ENCODE data around the gene KAZN. TPM values are rescaled to one million over a fixed set of nuclear protein-coding genes. Genes with fewer than 3 reads are reported as not detected.

The KAZN gene
- total and polyA plus RNA-seq, 8 donors: 1.2 to 50.7 (median 6.8) TPM

DNA sequence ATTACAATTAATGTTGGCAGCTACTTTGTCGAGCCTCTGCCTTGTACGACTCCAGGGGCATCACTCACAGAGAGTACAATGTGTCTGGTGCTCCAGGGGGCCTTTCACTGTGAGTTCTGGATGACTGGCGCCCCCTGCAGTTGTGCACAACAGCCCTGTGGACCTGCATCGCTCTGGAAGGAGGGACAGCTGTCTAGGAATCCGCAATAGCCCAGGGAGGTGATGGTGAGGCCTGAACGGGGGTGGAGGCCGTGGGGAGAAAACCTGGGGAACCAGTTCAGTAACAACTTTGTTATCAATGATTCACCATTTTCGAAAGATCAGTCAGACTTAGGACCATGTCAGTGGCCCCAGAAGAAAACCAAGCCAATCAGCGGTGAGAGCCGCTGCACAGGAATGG lies 189.1 kb downstream of the KAZN start:
- no peak overlapping the region for H3K27ac ChIP-seq
- H3K36me3 ChIP-seq: no peaks in the 10 kb centered on the region
- intact Hi-C loops (cut with DNase I; ENCODE audit: low total_unique reads): loop anchor here (10.0 kb wide), 1 partner anchor 257 kb away; no protein-coding TSS in a partner anchor
- peak in 1 of 2 donors; percentile 72 for DNase-seq
- H3K4me3 ChIP-seq: no peak overlapping the region
- 46 to 66% (median 51%) methylated on average over 10 of the region's 10 CpGs for WGBS, 5 donors
- H3K4me1 ChIP-seq: no peaks in the 10 kb centered on the region
- no peaks in the 10 kb centered on the region for H3K9me3 ChIP-seq
- H3K27me3 ChIP-seq: no peaks in the 10 kb centered on the region
- TF ChIP-seq EP300 (IDR thresholded peaks at IDR 0.05) (no peak), POLR2A (IDR thresholded peaks at IDR 0.05) (no peak), POLR2AphosphoS5 (IDR thresholded peaks at IDR 0.05) (no peak)
- TF ChIP-seq, protein P1, sequence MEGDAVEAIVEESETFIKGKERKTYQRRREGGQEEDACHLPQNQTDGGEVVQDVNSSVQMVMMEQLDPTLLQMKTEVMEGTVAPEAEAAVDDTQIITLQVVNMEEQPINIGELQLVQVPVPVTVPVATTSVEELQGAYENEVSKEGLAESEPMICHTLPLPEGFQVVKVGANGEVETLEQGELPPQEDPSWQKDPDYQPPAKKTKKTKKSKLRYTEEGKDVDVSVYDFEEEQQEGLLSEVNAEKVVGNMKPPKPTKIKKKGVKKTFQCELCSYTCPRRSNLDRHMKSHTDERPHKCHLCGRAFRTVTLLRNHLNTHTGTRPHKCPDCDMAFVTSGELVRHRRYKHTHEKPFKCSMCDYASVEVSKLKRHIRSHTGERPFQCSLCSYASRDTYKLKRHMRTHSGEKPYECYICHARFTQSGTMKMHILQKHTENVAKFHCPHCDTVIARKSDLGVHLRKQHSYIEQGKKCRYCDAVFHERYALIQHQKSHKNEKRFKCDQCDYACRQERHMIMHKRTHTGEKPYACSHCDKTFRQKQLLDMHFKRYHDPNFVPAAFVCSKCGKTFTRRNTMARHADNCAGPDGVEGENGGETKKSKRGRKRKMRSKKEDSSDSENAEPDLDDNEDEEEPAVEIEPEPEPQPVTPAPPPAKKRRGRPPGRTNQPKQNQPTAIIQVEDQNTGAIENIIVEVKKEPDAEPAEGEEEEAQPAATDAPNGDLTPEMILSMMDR (IDR thresholded peaks at IDR 0.05): no peak

DNA sequence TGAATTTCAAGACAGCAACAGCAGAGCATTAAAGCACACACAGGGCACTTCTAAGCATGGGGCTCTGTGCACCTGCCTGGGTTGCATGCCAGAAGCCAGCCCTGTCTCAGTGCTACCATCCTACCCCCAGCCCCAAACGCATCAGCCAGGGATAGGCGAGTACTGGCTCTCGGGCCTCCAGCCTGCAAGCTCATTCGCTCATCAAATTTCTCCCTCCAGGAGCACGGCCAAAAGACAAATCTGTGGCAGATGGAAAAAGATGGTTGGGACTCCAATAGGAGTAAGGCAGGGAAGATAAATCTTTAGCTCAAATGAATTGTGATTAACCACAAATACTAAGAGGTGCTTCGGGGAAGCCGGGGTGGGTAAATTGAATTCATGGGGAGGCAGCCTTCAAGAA lies 189.6 kb downstream of the KAZN start:
- Histone ChIP-seq H3K27me3 (no peaks in the 10 kb centered on the region), H3K36me3 (no peaks in the 10 kb centered on the region), H3K4me3 (no peak overlapping the region), H3K4me1 (no peaks in the 10 kb centered on the region), H3K9me3 (no peaks in the 10 kb centered on the region), H3K27ac (no peak overlapping the region)
- WGBS, 5 donors: 67 to 85% (median 72%) methylated on average over 7 of the region's 7 CpGs
- DNase-seq: peak in 1 of 2 donors; percentile 36
- TF ChIP-seq POLR2A (IDR thresholded peaks at IDR 0.05) (no peak), EP300 (IDR thresholded peaks at IDR 0.05) (no peak), POLR2AphosphoS5 (IDR thresholded peaks at IDR 0.05) (no peak)
- TF ChIP-seq, protein P1 (IDR thresholded peaks at IDR 0.05): no peak
- intact Hi-C loops (cut with DNase I; ENCODE audit: low total_unique reads): loop anchor here (10.0 kb wide), 1 partner anchor 257 kb away; no protein-coding TSS in a partner anchor

DNA sequence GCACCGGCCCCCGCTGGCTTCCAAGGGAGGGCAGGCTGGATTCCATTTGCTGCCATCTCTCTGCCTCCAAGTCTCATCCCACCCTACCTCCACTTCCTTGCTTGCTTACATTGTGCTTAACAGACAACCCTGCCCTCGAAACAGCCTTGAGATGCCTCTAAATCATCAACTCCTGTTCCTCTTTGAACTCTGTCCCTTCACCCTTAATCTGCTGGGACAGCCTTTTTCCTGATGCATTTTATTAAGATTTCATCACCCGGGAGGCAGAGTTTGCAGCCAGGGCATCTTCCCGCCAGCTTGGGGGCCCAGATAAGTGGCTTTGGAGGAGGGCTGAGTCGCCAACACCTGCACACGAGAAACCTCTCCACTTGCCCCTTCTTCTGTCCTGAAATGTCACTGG lies 192.5 kb downstream of the KAZN start:
- no peak overlapping the region for H3K4me3 ChIP-seq
- DNase-seq: no peak
- H3K9me3 ChIP-seq: no peaks in the 10 kb centered on the region
- no peaks in the 10 kb centered on the region for H3K36me3 ChIP-seq
- intact Hi-C loops (cut with DNase I; ENCODE audit: low total_unique reads): no loop called here
- no peak overlapping the region for H3K27ac ChIP-seq
- TF ChIP-seq, protein P1 (IDR thresholded peaks at IDR 0.05): no peak
- TF ChIP-seq POLR2A (IDR thresholded peaks at IDR 0.05) (no peak), POLR2AphosphoS5 (IDR thresholded peaks at IDR 0.05) (no peak), EP300 (IDR thresholded peaks at IDR 0.05) (no peak)
- 69 to 85% (median 83%) methylated on average over 7 of the region's 7 CpGs for WGBS, 5 donors
- H3K27me3 ChIP-seq: no peaks in the 10 kb centered on the region
- peaks cover 0 to 10% (median 7%) of the 10 kb centered on the region in 4 donors for H3K4me1 ChIP-seq

DNA sequence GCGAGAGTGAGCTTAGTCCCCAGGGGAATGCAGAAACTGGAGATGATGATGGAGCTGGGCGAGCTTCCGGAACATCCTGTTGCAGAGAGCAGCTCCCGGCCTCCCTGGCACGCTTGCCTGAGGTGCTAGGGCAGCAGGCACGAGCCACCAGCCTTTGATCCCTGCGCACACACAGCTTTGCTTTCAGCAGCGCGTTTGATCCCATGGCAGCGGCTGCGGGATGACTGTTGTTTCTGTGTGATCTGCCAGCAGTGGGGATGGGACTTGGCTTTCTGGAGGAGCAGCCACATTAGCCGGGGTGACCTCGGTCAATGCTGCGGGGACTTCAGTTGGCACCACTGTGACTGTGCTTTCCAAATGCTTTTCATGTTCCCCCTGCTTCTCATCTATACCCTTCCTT lies 193.2 kb downstream of the KAZN start:
- Histone ChIP-seq H3K36me3 (no peaks in the 10 kb centered on the region), H3K9me3 (no peaks in the 10 kb centered on the region), H3K4me3 (no peak overlapping the region), H3K4me1 (peaks cover 0 to 10% (median 7%) of the 10 kb centered on the region in 4 donors), H3K27me3 (no peaks in the 10 kb centered on the region), H3K27ac (no peak overlapping the region)
- DNase-seq: no peak
- intact Hi-C loops (cut with DNase I; ENCODE audit: low total_unique reads): no loop called here
- no peak for TF ChIP-seq EP300 (IDR thresholded peaks at IDR 0.05)
- TF ChIP-seq, protein P1 (IDR thresholded peaks at IDR 0.05): no peak
- TF ChIP-seq POLR2A (IDR thresholded peaks at IDR 0.05): no peak
- no peak for TF ChIP-seq POLR2AphosphoS5 (IDR thresholded peaks at IDR 0.05)
- WGBS, 5 donors: 89 to 95% (median 91%) methylated on average over 12 to 14 of the region's 14 CpGs
